Stimulated activated CD4-positive, alpha-beta T cell treated with anti-CD3 and anti-CD28 coated beads, Interleukin-2, amount 100 ng/mL, for 24 hours (primary cell): Measurements from ENCODE around the gene TMEM273.

Source experiments
- DNase-seq, 2 donors: peaks; one replicate each; pipeline ENCODE4 v3.0.0-alpha.2; 2020

TMEM273 gene

GRCh38 chr10:49136525-49136924 lies 51.7 kb downstream of the TMEM273 start:
- DNase-seq, result no peak

- DNase-seq, result no peak
These were observed 52.4 kb downstream of the TMEM273 start for GRCh38 chr10:49135575-49136313.

- DNase-seq, result no peak
These were observed 53.9 kb downstream of the TMEM273 start for GRCh38 chr10:49134327-49134726.

GRCh38 chr10:49133706-49134248 lies 54.4 kb downstream of the TMEM273 start, which contains the start of gene FAM170B:
TSS of gene FAM170B (minus strand) at chr10:49134021. CDS start at chr10:49133918, 103 bp downstream.
- no peak for DNase-seq

- DNase-seq, result no peak
These were observed 55.8 kb downstream of the TMEM273 start for GRCh38 chr10:49132362-49132737.

GRCh38 chr10:49131507-49132361 lies 56.5 kb downstream of the TMEM273 start:
- no peak for DNase-seq

- DNase-seq, result no peak
These were observed 58.8 kb downstream of the TMEM273 start for GRCh38 chr10:49129376-49129775.

GRCh38 chr10:49128854-49129253 lies 59.3 kb downstream of the TMEM273 start:
- DNase-seq, result no peak

GRCh38 chr10:49123981-49124950 lies 63.9 kb downstream of the TMEM273 start:
- no peak for DNase-seq

GRCh38 chr10:49120911-49121310 lies 67.3 kb downstream of the TMEM273 start:
- DNase-seq, result no peak

- no peak for DNase-seq
These were observed 68.4 kb downstream of the TMEM273 start for GRCh38 chr10:49119746-49120145.

- DNase-seq, result no peak
These were observed 69.6 kb downstream of the TMEM273 start for GRCh38 chr10:49118430-49119074.

GRCh38 chr10:49117376-49118070 lies 70.7 kb downstream of the TMEM273 start:
- no peak for DNase-seq

- DNase-seq, result no peak
These were observed 71.4 kb downstream of the TMEM273 start for GRCh38 chr10:49116509-49117375.

- DNase-seq, result peak in 1 of 2 donors; percentile 5
These were observed 72.2 kb downstream of the TMEM273 start for GRCh38 chr10:49115796-49116508.

GRCh38 chr10:49115015-49115795 lies 73.0 kb downstream of the TMEM273 start, which contains the start of gene VSTM4:
TSS of gene VSTM4 (minus strand) at chr10:49115522. CDS start at chr10:49115485, 37 bp downstream.
- peak; percentile 4 to 10 for DNase-seq

GRCh38 chr10:49114718-49115014 lies 73.5 kb downstream of the TMEM273 start:
- DNase-seq, result no peak

- peak in 1 of 2 donors; percentile 9 for DNase-seq
These were observed 74.5 kb downstream of the TMEM273 start for GRCh38 chr10:49113741-49114141.

GRCh38 chr10:49112851-49113250 lies 75.3 kb downstream of the TMEM273 start:
- no peak for DNase-seq
